ENCODE measurements around the gene C6orf132.

- no peak for TF ChIP-seq CTCF (IDR thresholded peaks at IDR 0.05 in 2 of 3, conservative IDR thresholded peaks at IDR 0.05 in 1 of 3; ENCODE audit: insufficient read depth in 2 of 3, low read depth in 1 of 3, low read length in 3 of 3)
- no peak for TF ChIP-seq HDAC2 (IDR thresholded peaks at IDR 0.05)
- no peak for TF ChIP-seq HDAC6 (IDR thresholded peaks at IDR 0.05; ENCODE audit: low read depth, low read length)
- no peak for TF ChIP-seq REST (IDR thresholded peaks at IDR 0.05; ENCODE audit: borderline replicate concordance)
- no peak for TF ChIP-seq REST (CRISPR knock-in tag; IDR thresholded peaks at IDR 0.05; ENCODE audit: low read depth)
- no peak for TF ChIP-seq ZBTB1 (CRISPR knock-in tag; IDR thresholded peaks at IDR 0.05; ENCODE audit: borderline replicate concordance, low read depth)
- no peak for TF ChIP-seq SRF (CRISPR knock-in tag; IDR thresholded peaks at IDR 0.05)
- no peak for TF ChIP-seq ZNF197 (CRISPR knock-in tag; IDR thresholded peaks at IDR 0.05; ENCODE audit: low read depth)
- TF ChIP-seq CEBPG (CRISPR knock-in tag; IDR thresholded peaks at IDR 0.05) = no peak
- TF ChIP-seq CEBPG (tag; conservative IDR thresholded peaks at IDR 0.05 in 1 of 2, IDR thresholded peaks at IDR 0.05 in 1 of 2) = no peak
- TF ChIP-seq POLR2A (conservative IDR thresholded peaks at IDR 0.05) = no peak
- TF ChIP-seq MECOM (CRISPR knock-in tag; IDR thresholded peaks at IDR 0.05) = no peak
- TF ChIP-seq RFX5 (IDR thresholded peaks at IDR 0.05; ENCODE audit: low read depth, low read length) = no peak
- no peak for TF ChIP-seq FOXP4 (CRISPR knock-in tag; IDR thresholded peaks at IDR 0.05; ENCODE audit: borderline replicate concordance)
- no peak for TF ChIP-seq BDP1 (IDR thresholded peaks at IDR 0.05; ENCODE audit: insufficient read depth, insufficient read length)
Measured at GRCh38 chr6:42125231-42125630, 17.2 kb downstream of the C6orf132 start.

Measured in K562 (cell line).